Measurements from ENCODE around the gene TRIO.
A peak's percentile ranks its signal among the peaks of the same experiment; 100 is the strongest.

The TRIO gene

GRCh38 chr5:14123551-14123950 lies 19.6 kb upstream of the TRIO start:
- no peak for DNase-seq (ENCODE audit: low read depth)

- DNase-seq (ENCODE audit: low read depth): no peak
Measured at GRCh38 chr5:14123974-14124482, 19.1 kb upstream of the TRIO start.

- no peak for DNase-seq (ENCODE audit: low read depth)
Measured at GRCh38 chr5:14125262-14125661, 17.9 kb upstream of the TRIO start.

GRCh38 chr5:14127587-14127986 lies 15.6 kb upstream of the TRIO start:
- DNase-seq (ENCODE audit: low read depth): no peak

GRCh38 chr5:14128079-14128478 lies 15.1 kb upstream of the TRIO start:
- no peak for DNase-seq (ENCODE audit: low read depth)

GRCh38 chr5:14129123-14129522 lies 14.0 kb upstream of the TRIO start:
- DNase-seq (ENCODE audit: low read depth): no peak

- no peak for DNase-seq (ENCODE audit: low read depth)
Measured at GRCh38 chr5:14131855-14132503, 11.2 kb upstream of the TRIO start.

GRCh38 chr5:14133394-14133793 lies 9.7 kb upstream of the TRIO start:
- no peak for DNase-seq (ENCODE audit: low read depth)

- no peak for DNase-seq (ENCODE audit: low read depth)
Measured at GRCh38 chr5:14134083-14134482, 9.1 kb upstream of the TRIO start.

- no peak for DNase-seq (ENCODE audit: low read depth)
Measured at GRCh38 chr5:14134771-14135170, 8.4 kb upstream of the TRIO start.

GRCh38 chr5:14135621-14136020 lies 7.5 kb upstream of the TRIO start:
- DNase-seq (ENCODE audit: low read depth): no peak

GRCh38 chr5:14136228-14136627 lies 6.9 kb upstream of the TRIO start:
- DNase-seq (ENCODE audit: low read depth): no peak

GRCh38 chr5:14138608-14139540 lies 4.3 kb upstream of the TRIO start:
- DNase-seq (ENCODE audit: low read depth): no peak

- DNase-seq (ENCODE audit: low read depth): no peak
Measured at GRCh38 chr5:14141764-14142163, 1.4 kb upstream of the TRIO start.

- DNase-seq (ENCODE audit: low read depth): no peak
Measured at GRCh38 chr5:14142202-14142826, 828 bp upstream of the TRIO start.

GRCh38 chr5:14143546-14143840 lies 351 bp downstream of the TRIO start:
- no peak for DNase-seq (ENCODE audit: low read depth)

GRCh38 chr5:14143841-14144585 lies 871 bp downstream of the TRIO start:
- peak; percentile 1 for DNase-seq (ENCODE audit: low read depth)

GRCh38 chr5:14144586-14145434 lies 1.7 kb downstream of the TRIO start:
- DNase-seq (ENCODE audit: low read depth): peak; percentile 15

- DNase-seq (ENCODE audit: low read depth): no peak
Measured at GRCh38 chr5:14145435-14146334, 2.5 kb downstream of the TRIO start.

GRCh38 chr5:14146725-14147124 lies 3.6 kb downstream of the TRIO start:
- no peak for DNase-seq (ENCODE audit: low read depth)
